LNCaP clone FGC (cell line): ENCODE data around the gene RHOB.

Experiments used
- DNase-seq: peaks from one replicate; pipeline ENCODE4 v3.0.0-alpha.2; 2011; ENCODE audit warnings: low read depth
- H3K4me3 ChIP-seq: 2 replicates; pipeline ENCODE4 v1.5.1; 2011; ENCODE audit warnings: mild to moderate bottlenecking, low read depth, low read length, control low read depth
- CTCF ChIP-seq: IDR thresholded peaks from 2 replicates; pipeline ENCODE4 v1.5.1; 2012; ENCODE audit warnings: mild to moderate bottlenecking; ENCODE audit not compliant: control insufficient read depth, insufficient read depth; ENCODE audit errors: extremely low read depth

The RHOB gene

DNA sequence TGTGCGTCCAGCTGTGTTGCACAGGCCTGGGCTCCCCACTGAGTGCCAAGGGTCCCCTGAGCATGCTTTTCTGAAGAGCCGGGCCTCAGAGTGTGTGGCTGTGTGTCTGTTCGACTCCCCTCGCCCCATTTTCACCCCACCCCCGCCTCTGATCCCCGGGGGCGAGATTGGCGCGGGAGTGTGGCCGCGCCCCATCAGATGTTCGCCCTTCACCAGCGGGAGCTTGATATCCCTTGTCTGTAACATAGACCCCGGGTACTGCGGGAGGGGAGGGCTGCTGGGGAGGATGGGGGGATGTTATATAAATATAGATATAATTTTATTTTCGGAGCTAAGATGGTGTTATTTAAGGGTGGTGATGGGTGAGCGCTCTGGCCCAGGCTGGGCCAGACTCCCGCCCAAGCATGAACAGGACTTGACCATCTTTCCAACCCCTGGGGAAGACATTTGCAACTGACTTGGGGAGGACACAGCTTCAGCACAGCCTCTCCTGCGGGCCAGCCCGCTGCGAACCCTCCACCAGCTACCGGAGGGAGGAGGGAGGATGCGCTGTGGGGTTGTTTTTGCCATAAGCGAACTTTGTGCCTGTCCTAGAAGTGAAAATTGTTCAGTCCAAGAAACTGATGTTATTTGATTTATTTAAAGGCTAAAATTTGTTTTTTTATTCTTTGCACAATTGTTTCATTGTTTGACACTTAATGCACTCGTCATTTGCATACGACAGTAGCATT lies 1.5 kb downstream of the RHOB start:
- no peak for DNase-seq
- no peak for TF ChIP-seq CTCF
- H3K4me3 ChIP-seq = peak overlapping the region; percentile 66

- TF ChIP-seq CTCF = no peak
- no peak for DNase-seq
- H3K4me3 ChIP-seq = peak overlapping the region; percentile 66
Observed at GRCh38 chr2:20448977-20449306, 2.1 kb downstream of the RHOB start.

DNA sequence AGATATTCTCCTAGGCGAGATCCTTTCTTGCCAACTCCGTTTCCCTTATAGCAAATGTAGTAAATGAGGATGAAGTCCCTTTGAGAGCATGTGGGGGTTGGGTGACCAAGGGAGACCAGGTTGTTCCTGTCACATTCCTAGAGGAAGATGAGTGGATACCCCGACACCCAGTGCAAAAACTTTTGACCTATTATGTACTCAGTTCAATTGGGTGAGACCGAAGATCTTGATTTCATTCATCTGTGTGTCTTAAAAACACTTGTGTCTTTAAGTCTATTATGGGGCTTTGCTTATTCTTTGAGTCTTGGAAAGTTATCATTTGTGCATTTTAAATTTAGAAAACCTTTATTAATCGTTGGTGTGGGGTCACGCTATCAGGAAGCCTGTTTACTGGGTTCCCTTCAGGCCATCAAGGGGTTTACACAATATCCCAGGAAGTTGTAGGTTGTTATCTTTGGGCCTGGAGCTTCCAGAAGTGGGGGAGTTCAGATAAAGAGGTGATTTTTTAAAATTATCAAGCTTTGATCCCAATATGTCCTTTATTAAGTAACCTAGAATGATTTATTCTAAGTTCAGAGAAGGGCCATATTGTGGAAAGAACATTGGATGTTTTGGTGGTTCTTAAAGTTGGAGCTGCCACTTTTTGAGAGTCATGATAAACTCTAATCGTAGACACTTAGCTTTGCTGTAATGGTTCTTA lies 2.8 kb downstream of the RHOB start:
- no peak for TF ChIP-seq CTCF
- no peak for DNase-seq
- no peak overlapping the region for H3K4me3 ChIP-seq

GRCh38 chr2:20450201-20450999 lies 3.5 kb downstream of the RHOB start:
- TF ChIP-seq CTCF = no peak
- no peak for DNase-seq
- no peak overlapping the region for H3K4me3 ChIP-seq

- TF ChIP-seq CTCF = no peak
- DNase-seq = no peak
- no peak overlapping the region for H3K4me3 ChIP-seq
Observed at GRCh38 chr2:20451000-20451290, 4.1 kb downstream of the RHOB start.

- no peak overlapping the region for H3K4me3 ChIP-seq
- no peak for DNase-seq
Observed at GRCh38 chr2:20451341-20451740, 4.5 kb downstream of the RHOB start.

More at GRCh38 chr2:20451341-20451740, 4.5 kb downstream of the RHOB start:
- TF ChIP-seq CTCF = no peak
